Left kidney (tissue), 2 donors: Measurements from ENCODE around the gene MYO5A. TPM values are rescaled to one million over a fixed set of nuclear protein-coding genes. Genes with fewer than 3 reads are reported as not detected.
"Not testable (repeated sequence)": the region's sequence is repeated elsewhere in the genome, so short reads cannot be mapped to it uniquely, and the experiment has no call there.

Source experiments
- DNase-seq: peaks from one replicate; pipeline ENCODE4 v3.0.0-alpha.2; 2013
- polyA plus RNA-seq: library from polyadenylated mRNA; unstranded; fragments of 120-200 nt; gene quantifications from one replicate; pipeline ENCODE4 v1.2.1, GENCODE V29; 2013; ENCODE audit not compliant: insufficient read length

MYO5A gene
- polyA plus RNA-seq, 1 donor, result 9.2 TPM

GRCh38 chr15:52505151-52505550, 23.5 kb downstream of the MYO5A start:
- no peak for DNase-seq

- DNase-seq, result no peak
These were observed 24.7 kb downstream of the MYO5A start for GRCh38 chr15:52503788-52504496.

GRCh38 chr15:52502608-52503007, 26.1 kb downstream of the MYO5A start:
- no peak for DNase-seq

GRCh38 chr15:52499506-52499905, 29.2 kb downstream of the MYO5A start:
- DNase-seq, result no peak

- DNase-seq, result no peak
These were observed 30.0 kb downstream of the MYO5A start for GRCh38 chr15:52498706-52499105.

- DNase-seq, result no peak
These were observed 31.8 kb downstream of the MYO5A start for GRCh38 chr15:52496776-52497470.

GRCh38 chr15:52496175-52496574, 32.5 kb downstream of the MYO5A start:
- no peak for DNase-seq

GRCh38 chr15:52495125-52495524, 33.6 kb downstream of the MYO5A start:
- no peak for DNase-seq

- no peak for DNase-seq
These were observed 34.7 kb downstream of the MYO5A start for GRCh38 chr15:52493968-52494367.

GRCh38 chr15:52492132-52492531, 36.5 kb downstream of the MYO5A start:
- DNase-seq, result no peak

- DNase-seq, result no peak
These were observed 37.2 kb downstream of the MYO5A start for GRCh38 chr15:52491472-52491871.

- DNase-seq, result not testable (repeated sequence)
These were observed 39.2 kb downstream of the MYO5A start for GRCh38 chr15:52489430-52489829.

- no peak for DNase-seq
These were observed 39.9 kb downstream of the MYO5A start for GRCh38 chr15:52488830-52489229.

GRCh38 chr15:52486003-52486996, 42.4 kb downstream of the MYO5A start:
- DNase-seq, result no peak

- no peak for DNase-seq
These were observed 43.4 kb downstream of the MYO5A start for GRCh38 chr15:52485290-52485689.

GRCh38 chr15:52483707-52484106, 45.0 kb downstream of the MYO5A start:
- DNase-seq, result no peak

GRCh38 chr15:52481915-52482314, 46.8 kb downstream of the MYO5A start:
- DNase-seq, result no peak

GRCh38 chr15:52480990-52481389, 47.7 kb downstream of the MYO5A start:
- DNase-seq, result no peak

- no peak for DNase-seq
These were observed 62.0 kb downstream of the MYO5A start for GRCh38 chr15:52466716-52467115.

GRCh38 chr15:52466134-52466701, 62.5 kb downstream of the MYO5A start:
- DNase-seq, result no peak

- no peak for DNase-seq
These were observed 64.2 kb downstream of the MYO5A start for GRCh38 chr15:52464478-52464877.

- no peak for DNase-seq
These were observed 64.6 kb downstream of the MYO5A start for GRCh38 chr15:52464040-52464439.
